Measurements from ENCODE around the gene MR1. TPM values are rescaled to one million over a fixed set of nuclear protein-coding genes. Genes with fewer than 3 reads are reported as not detected.

The MR1 gene
- total and polyA plus RNA-seq, 2 of the 13 experiments (the other 11 are each of a cell fraction or from before 2014, with no cell fraction given): 7.7 to 10.4 TPM

- Histone ChIP-seq H2AFZ (ENCODE audit: low read length) (no peak overlapping the region), H3K4me2 (ENCODE audit: low read depth, low read length) (no peak overlapping the region), H3K27ac (ENCODE audit: extremely low read length, insufficient read depth, low read length) (no peak overlapping the region), H3K9me3 (ENCODE audit: low read length) (no peaks in the 10 kb centered on the region), H3K36me3 (replicated peaks in 1 of 2; ENCODE audit: control insufficient read depth in 1 of 2, insufficient read depth in 2 of 2, low read length in 2 of 2) (no peaks in the 10 kb centered on the region; a peak in 1 of 5 replicates), H3K9ac (ENCODE audit: insufficient read depth, low read depth, low read length) (no peak overlapping the region), H3K27me3 (ENCODE audit: control insufficient read depth in 1 of 2, insufficient read depth in 2 of 2, low read length in 2 of 2) (no peaks in the 10 kb centered on the region; a peak in 1 of 5 replicates), H3K4me3 (replicated peaks in 1 of 3; ENCODE audit: insufficient read depth in 1 of 3, low read depth in 2 of 3, low read length in 3 of 3) (no peak overlapping the region), H4K20me1 (ENCODE audit: insufficient read depth, low read length) (no peaks in the 10 kb centered on the region), H3K79me2 (ENCODE audit: insufficient read depth, low read length) (no peaks in the 10 kb centered on the region), H3K4me1 (ENCODE audit: insufficient read depth, low read length) (peaks cover 62% of the 10 kb centered on the region)
- WGBS (ENCODE audit: low lambda C conversion rate): 71% methylated on average over 5 of the region's 5 CpGs
- intact Hi-C loops (cut with micrococcal nuclease; ENCODE audit: unreplicated experiment): loop anchor here (1.0 to 10.0 kb wide), 2 partner anchors 104 to 154 kb away; no protein-coding TSS in a partner anchor
- ATAC-seq (peak; percentile 81), DNase-seq (ENCODE audit: low spot score) (peak; percentile 75), FAIRE-seq (no peak)
- in situ Hi-C loops (cut with HindIII; ENCODE audit: extremely low pct_ligation_motif_present, low pct_unique_long_range_greater_than_20kb): no loop called here
- ChIA-PET POLR2A (interaction anchor here (1.0 to 2.1 kb wide), 3 partner anchors 52 to 104 kb away, joined by 4 to 5 read pairs (median 5); no protein-coding TSS in a partner anchor), CTCF (ENCODE audit: low intra/inter-chr PET ratio, low total read pairs) (interaction anchor here (0.7 to 2.9 kb wide), 4 partner anchors 46 to 128 kb away, joined by 3 to 25 read pairs (median 7); no protein-coding TSS in a partner anchor)
- no TSS peak for BruUV-seq (replicated peaks)
- TF ChIP-seq JUND (CRISPR knock-in tag; IDR thresholded peaks at IDR 0.05) (0 out of 2 replicates have a peak, but pooled peaks have one; percentile 33), TEAD3 (CRISPR knock-in tag; optimal IDR thresholded peaks at IDR 0.05; ENCODE audit: borderline replicate concordance) (peak; percentile 31), ZNF224 (CRISPR knock-in tag; IDR thresholded peaks at IDR 0.05) (no peak), GABPA (IDR thresholded peaks at IDR 0.05; ENCODE audit: low read depth, low read length) (no peak), GABPA (CRISPR knock-in tag; IDR thresholded peaks at IDR 0.05; ENCODE audit: low read depth) (no peak), MXD4 (CRISPR knock-in tag; IDR thresholded peaks at IDR 0.05) (no peak), MBNL3 (CRISPR knock-in tag; conservative IDR thresholded peaks at IDR 0.05) (no peak), DMTF1 (CRISPR knock-in tag; IDR thresholded peaks at IDR 0.05) (no peak), ZNF570 (CRISPR knock-in tag; IDR thresholded peaks at IDR 0.05; ENCODE audit: borderline replicate concordance) (no peak), ZNF207 (IDR thresholded peaks at IDR 0.05; ENCODE audit: borderline replicate concordance) (no peak), ZZZ3 (CRISPR knock-in tag; IDR thresholded peaks at IDR 0.05; ENCODE audit: borderline replicate concordance) (no peak), DR1 (CRISPR knock-in tag; IDR thresholded peaks at IDR 0.05) (no peak), MIXL1 (CRISPR knock-in tag; IDR thresholded peaks at IDR 0.05) (0 out of 2 replicates have a peak, but pooled peaks have one; percentile 21), HOXD1 (CRISPR knock-in tag; IDR thresholded peaks at IDR 0.05) (no peak), ZNF205 (CRISPR knock-in tag; IDR thresholded peaks at IDR 0.05) (0 out of 2 replicates have a peak, but pooled peaks have one; percentile 17), ZNF121 (CRISPR knock-in tag; IDR thresholded peaks at IDR 0.05) (0 out of 2 replicates have a peak, but pooled peaks have one; percentile 14), THAP11 (CRISPR knock-in tag; IDR thresholded peaks at IDR 0.05) (0 out of 2 replicates have a peak, but pooled peaks have one; percentile 40), ZNF891 (CRISPR knock-in tag; IDR thresholded peaks at IDR 0.05) (peak; percentile 85; the same call in 1 of the 2 replicates)
- TF ChIP-seq, protein P1, sequence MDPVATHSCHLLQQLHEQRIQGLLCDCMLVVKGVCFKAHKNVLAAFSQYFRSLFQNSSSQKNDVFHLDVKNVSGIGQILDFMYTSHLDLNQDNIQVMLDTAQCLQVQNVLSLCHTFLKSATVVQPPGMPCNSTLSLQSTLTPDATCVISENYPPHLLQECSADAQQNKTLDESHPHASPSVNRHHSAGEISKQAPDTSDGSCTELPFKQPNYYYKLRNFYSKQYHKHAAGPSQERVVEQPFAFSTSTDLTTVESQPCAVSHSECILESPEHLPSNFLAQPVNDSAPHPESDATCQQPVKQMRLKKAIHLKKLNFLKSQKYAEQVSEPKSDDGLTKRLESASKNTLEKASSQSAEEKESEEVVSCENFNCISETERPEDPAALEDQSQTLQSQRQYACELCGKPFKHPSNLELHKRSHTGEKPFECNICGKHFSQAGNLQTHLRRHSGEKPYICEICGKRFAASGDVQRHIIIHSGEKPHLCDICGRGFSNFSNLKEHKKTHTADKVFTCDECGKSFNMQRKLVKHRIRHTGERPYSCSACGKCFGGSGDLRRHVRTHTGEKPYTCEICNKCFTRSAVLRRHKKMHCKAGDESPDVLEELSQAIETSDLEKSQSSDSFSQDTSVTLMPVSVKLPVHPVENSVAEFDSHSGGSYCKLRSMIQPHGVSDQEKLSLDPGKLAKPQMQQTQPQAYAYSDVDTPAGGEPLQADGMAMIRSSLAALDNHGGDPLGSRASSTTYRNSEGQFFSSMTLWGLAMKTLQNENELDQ (CRISPR knock-in tag; IDR thresholded peaks at IDR 0.05; ENCODE audit: borderline replicate concordance): peak; percentile 65; the same call in 1 of the 2 replicates
- TF ChIP-seq, protein P2, sequence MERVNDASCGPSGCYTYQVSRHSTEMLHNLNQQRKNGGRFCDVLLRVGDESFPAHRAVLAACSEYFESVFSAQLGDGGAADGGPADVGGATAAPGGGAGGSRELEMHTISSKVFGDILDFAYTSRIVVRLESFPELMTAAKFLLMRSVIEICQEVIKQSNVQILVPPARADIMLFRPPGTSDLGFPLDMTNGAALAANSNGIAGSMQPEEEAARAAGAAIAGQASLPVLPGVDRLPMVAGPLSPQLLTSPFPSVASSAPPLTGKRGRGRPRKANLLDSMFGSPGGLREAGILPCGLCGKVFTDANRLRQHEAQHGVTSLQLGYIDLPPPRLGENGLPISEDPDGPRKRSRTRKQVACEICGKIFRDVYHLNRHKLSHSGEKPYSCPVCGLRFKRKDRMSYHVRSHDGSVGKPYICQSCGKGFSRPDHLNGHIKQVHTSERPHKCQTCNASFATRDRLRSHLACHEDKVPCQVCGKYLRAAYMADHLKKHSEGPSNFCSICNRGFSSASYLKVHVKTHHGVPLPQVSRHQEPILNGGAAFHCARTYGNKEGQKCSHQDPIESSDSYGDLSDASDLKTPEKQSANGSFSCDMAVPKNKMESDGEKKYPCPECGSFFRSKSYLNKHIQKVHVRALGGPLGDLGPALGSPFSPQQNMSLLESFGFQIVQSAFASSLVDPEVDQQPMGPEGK (CRISPR knock-in tag; IDR thresholded peaks at IDR 0.05): 0 out of 2 replicates have a peak, but pooled peaks have one; percentile 24
Measured at GRCh38 chr1:181038399-181038873, 4.7 kb downstream of the MR1 start.
